HS-5 (cell line): Measurements from ENCODE around the gene WDR90.
A peak's percentile ranks its signal among the peaks of the same experiment; 100 is the strongest.

ENCODE experiments used
- DNase-seq: peaks from one replicate; pipeline ENCODE4 v3.0.0-alpha.2; 2012; ENCODE audit warnings: low read depth

The WDR90 gene

DNA sequence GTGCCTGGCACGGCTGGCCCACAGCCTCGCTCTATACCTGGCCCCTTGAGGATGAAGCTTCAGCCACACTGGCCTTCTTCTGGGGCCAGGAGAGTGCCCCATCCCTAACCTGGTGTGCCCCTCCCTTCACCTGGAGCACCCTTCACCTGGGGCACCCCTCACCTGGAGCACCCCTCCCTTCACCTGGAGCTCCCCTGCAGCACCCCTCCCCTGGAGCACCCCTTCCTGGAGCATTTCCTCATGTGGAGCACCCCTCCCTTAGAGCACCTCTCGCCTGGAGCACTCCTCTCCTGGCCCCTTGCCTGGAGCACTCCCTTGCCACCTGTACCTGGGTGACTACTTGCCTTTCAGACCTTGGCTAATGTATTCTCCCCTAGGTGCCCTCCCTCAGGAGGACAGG is 58.9 kb downstream of the WDR90 start:
- DNase-seq = no peak

DNA sequence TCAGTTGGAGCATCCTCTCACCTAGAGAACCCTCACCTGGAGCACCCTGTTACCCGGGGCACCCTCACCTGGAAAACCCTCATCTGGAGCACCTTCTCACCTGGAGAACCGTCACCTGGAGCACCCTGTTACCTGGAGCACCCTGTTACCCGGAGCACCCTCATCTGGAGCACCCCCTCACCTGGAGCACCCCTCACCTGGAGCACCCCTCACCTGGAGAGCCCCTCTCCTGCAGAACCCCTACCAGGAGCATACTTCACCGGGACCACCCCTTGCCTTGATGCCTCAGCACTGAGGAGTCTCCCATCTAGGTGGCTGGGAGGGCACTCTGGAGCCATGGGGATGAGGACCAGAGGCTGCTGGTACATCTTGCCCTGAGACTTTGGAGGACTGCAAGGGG is 59.8 kb downstream of the WDR90 start:
- no peak for DNase-seq

DNA sequence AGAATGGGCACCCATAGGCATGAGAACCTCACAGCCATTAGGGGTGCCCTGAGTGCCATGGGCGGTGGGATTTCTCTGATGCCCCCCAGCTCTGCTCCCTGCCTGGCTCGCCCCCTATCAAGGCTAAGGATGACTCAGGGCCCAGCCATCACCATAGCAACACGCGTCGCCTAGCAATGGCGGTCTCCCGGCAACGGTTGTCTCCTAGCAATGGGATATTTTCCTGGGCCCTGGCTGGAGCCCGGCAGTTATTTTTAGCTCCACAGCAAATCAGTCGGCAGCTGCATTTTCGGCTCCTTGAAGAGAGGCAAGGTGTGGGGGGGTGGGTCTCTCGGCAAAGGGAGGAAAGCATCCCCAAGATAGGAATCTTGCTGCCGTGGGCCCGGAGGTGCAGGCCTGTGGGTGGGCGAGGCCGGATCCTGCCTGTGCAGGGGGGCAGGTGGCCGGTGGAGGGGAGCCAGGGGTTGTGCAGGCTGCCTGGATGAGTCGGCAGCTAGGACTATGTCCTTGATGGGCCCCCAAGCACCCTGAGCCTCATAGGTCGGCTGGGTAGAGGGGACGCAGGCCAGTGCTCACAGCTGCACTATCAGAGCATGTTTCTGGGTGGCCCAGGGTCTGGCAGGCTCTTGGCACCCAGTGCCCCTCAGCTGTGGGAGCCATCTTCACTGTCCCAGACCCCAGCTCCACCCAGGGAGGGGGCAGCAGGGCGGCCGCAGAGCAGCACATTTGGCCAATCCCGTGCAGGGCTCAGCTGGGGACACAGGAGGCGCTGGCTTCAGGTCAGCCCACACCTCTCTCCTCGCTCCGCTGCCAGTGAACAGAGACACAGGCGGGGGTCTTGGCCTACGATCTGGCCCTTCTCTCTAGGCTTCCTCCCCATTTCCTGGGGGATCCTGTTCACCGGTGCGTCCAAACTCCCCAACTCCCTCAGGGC is 60.7 kb downstream of the WDR90 start:
- DNase-seq = no peak

DNA sequence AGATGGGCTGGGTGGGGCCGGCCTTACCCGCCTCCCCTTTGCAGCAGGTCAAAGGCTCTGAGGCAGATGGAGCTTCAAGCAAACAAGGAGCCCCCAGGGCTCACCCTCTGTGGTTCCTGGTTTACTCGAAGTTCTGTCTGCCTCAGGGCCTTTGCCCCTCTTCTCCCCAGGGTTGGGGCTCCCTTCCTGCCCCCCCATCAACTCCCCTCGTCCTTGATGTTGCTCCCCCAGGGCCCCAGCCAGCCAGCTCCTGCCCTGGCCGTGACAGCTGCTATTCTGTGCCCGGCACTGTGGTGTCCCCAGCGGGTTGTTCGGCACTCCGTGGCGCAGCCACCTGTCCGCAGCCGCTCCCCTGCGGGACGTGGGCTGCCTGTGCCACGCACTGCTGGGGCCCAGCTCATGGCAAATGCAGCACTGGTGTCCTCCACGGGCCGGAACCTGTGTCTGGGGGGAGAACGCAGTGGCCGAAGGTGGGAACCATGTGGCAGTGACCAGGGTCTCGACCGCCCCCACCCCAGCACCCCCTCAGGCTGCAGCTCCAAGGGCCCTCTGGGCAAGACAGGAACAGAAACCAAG is 61.4 kb downstream of the WDR90 start:
- no peak for DNase-seq

DNA sequence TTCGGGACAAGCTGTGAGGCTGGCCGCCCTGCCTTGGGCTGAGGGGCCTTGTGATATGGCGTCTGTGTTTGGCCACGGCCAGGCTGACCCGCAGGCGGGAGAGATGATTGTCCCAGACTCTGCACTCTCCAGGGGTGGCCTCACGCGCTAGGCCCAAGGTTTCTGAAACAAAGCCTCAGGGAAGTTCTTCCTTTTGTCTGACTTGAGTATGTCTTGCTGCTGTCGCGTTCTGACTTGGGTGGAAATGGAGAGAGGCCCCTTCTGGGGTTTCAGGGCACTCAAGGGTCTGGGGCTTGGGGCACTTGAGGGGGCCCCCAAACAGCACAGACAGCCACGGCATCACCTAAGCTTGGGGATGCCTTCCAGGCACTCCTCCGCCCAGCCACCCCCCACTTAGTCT is 61.9 kb downstream of the WDR90 start:
- no peak for DNase-seq

DNA sequence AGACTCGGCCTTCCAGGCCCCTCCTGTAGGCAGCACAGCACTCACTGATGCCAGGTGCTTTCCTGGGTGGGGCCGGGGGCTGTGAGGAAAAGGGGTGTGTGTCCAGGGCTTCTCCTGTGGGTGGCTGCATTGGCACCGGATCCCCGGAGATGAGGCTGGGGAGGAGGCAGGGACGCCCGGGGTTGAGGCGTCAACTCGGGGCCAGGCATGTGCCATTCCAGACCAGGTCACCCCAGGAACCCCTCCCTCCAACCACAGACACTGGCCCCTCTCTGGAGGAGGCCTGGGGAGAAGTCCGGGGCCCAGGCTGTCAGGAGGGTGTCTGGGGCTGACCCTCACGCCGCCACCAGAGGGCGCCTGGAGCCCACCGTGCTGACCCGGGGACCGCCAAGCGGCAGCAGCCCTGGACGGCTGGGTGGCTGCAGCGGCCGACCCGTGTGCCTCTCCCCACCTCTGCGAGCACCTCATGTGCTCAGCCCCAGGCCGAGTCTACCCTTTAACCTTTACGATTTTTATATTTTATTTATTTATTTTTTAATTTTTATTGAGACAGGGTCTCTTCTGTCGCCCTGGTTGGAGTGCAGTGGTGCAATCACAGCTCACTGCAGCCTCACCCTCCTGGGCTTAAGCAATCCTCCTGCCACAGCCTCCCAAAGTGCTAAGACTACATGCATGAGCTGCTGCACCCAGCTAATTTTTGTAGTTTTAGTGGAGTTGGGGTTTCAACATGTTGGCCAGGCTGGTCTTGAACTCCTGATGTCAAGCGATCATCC is 62.6 kb downstream of the WDR90 start:
- DNase-seq = no peak

DNA sequence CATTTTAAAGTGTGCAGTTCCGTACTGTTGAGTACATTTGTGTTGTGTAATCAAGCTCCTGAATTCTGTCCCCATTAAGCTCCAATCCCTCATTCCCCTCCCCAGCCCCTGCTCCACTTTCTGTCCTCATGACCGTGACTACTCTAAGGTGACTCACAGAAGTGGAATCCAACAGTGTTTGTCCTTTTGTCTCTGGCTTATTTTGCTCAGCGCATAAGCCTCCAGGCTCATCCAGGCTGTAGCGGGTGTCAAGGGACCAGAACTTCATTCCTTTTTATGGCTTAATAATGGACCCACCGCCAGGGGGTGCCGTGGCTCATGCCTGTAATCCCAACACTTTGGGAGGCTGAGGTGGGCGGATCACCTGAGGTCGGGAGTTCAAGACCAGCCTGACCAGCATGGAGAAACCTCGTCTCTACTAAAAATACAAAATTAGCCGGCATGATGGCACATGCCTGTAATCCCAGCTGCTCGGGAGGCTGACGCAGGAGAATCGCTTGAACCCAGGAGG is 63.6 kb downstream of the WDR90 start:
- DNase-seq = peak; percentile 95

DNA sequence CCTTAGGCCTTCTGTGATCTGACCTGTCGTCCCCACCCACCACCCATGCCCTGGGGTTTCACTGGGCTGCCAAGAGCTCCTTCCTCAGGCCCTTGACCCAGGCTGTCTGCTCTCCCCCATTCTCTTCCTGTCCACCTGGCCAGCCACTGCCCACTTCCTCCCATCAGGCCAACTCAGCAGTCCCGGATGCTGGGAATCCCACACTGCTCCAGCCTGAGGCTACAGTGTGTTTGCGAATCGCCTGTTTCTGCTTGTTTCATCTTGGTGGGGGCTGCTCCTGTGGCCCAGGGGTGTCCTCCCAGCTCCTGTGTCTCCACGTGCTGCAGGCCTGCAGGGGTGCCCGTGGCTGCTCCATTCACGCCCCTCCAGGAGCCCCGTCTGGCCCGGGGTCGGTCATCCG is 64.9 kb downstream of the WDR90 start:
- DNase-seq = no peak

DNA sequence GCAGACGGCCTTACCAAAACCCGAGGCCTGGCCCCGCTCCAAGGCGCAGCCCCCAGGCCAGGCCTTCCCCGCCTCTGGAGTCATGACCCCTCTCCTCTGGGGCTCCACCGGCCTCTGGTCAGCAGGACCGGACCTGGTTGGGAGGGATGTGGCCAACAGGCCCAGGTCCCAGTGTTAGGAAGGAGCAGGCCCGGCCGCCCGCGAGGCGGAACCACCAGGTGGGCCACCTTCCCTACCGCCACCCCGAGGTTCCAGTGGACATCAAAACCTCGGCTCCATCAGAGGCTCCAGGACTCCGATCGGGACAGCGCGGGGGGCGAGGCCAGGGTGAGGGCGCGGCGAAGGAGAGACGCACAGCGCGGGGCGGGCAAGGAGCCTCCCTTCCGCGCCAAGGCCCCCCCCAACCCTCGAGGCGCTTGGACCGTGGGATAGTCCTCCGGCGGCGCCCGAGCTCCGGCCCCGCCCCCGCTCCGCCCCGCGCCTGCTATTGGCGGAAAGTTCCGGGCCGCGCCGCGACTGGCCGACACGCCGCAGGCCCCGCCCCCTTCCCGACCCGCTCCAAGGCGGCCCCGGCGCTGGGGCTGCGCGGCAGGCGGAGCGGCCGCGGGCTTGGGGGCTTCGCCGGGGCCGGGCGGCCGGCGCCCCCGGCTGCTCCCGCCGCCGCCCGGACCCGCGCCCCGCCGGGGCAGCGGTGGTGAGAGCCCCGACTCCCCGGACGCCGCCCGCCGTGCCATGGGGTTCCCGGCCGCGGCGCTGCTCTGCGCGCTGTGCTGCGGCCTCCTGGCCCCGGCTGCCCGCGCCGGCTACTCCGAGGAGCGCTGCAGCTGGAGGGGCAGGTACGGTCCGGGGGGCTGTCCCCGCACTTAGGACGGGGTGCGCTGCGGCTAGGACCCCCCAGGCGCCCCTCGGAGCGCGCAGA is 65.7 kb downstream of the WDR90 start, which contains the start of gene METRN:
Gene METRN, plus strand, starts transcription at position 561 of the 919 bp plus-strand sequence. Its CDS starts 172 bp downstream, at position 733.
- no peak for DNase-seq

DNA sequence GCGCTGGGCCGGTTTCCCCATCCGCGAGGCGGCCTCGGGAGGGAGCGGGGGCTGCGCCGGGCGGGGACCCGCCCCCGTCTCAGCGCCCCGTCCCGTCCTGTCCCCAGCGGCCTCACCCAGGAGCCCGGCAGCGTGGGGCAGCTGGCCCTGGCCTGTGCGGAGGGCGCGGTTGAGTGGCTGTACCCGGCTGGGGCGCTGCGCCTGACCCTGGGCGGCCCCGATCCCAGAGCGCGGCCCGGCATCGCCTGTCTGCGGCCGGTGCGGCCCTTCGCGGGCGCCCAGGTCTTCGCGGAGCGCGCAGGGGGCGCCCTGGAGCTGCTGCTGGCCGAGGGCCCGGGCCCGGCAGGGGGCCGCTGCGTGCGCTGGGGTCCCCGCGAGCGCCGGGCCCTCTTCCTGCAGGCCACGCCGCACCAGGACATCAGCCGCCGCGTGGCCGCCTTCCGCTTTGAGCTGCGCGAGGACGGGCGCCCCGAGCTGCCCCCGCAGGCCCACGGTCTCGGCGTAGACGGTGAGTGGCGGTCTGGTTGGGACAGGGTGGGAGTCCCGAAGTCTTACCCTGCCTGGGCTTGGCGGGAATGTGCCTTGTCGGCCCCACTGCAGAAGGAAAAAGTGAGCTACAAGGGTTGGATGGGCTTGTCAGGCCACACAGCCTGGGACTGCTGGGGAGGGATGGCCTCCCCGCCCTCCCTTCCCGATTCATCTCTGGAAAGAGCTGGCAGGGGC is 66.5 kb downstream of the WDR90 start:
- no peak for DNase-seq

DNA sequence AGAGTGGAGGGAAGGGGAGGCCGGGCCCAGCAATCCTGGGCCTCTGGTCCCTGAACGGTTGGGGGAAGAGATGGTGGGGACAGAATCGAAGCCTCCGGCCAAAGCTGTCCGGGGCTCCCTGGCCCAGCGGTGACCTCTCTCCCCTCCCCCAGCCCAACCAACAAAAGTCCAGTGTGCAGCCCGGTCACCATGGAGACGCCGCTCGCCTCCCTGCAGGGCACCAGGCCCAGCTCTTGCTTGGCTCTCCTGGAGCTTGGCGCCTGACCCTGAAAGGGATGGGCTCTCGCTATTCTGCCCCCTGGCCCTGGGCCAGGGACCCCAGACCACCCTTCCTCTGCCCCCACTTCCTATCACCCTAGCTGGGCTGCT is 67.0 kb downstream of the WDR90 start:
- no peak for DNase-seq

DNA sequence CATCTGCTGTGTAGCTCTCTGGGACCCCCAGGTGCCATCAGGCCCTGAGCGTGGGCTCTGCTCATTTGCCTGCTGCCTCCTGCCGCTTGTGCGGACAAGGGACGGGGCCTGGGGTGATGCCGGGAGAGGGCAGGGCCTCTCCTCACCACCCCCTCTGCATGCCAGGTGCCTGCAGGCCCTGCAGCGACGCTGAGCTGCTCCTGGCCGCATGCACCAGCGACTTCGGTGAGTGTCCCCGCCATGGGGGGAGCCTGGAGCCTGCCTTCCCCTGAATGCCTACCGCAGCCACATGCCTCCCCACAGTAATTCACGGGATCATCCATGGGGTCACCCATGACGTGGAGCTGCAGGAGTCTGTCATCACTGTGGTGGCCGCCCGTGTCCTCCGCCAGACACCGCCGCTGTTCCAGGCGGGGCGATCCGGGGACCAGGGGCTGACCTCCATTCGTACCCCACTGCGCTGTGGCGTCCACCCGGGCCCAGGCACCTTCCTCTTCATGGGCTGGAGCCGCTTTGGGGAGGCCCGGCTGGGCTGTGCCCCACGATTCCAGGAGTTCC is 67.7 kb downstream of the WDR90 start:
- DNase-seq = no peak
